ENCODE results near the gene ZMYM3. TPM values are rescaled to one million over a fixed set of nuclear protein-coding genes. Genes with fewer than 3 reads are reported as not detected.

Gene ZMYM3
- total RNA-seq, 1 donor from 2014 or later: 50.8 TPM

DNA sequence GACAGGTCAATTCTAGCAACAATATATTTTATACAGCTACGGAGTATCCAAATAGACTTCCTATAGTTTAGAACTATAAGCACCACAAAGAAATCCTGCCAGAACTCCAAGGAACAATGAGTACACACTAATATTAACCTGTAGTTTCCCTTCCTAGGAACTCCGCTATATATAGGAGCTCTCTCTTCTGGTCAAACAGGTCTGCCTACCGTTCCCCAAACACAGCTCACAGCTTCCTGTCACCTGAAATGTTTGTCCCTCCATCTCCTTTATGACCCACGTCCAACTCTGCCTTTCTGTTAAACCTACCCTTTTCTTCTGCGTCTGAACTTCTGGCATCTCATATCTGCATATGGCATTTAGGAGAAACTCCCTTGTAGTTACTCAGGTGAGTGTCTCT, 41.4 kb downstream of the ZMYM3 start:
- H3K9me3 Mint-ChIP-seq: peaks cover 10% of the 10 kb centered on the region
- no peak overlapping the region for H3K4me3 Mint-ChIP-seq
- no peak overlapping the region for H3K4me2 ChIP-seq

GRCh38 chrX:71210816-71211215, 43.1 kb downstream of the ZMYM3 start:
- no peaks in the 10 kb centered on the region for H3K36me3 Mint-ChIP-seq
- no peak overlapping the region for H3K4me3 ChIP-seq
- H3K27ac Mint-ChIP-seq: no peak overlapping the region
- H3K9me3 ChIP-seq (ENCODE audit: low read depth): no peaks in the 10 kb centered on the region
- no peaks in the 10 kb centered on the region for H3F3A ChIP-seq (ENCODE audit: low read depth)
- H3K79me2 ChIP-seq (ENCODE audit: low read depth): no peaks in the 10 kb centered on the region
- TF ChIP-seq EZH2 (IDR thresholded peaks at IDR 0.05) (no peak), CTCF (IDR thresholded peaks at IDR 0.05) (no peak), EZH2phosphoT487 (IDR thresholded peaks at IDR 0.05) (no peak)
- no peak overlapping the region for H2AFZ ChIP-seq (replicated peaks)
- H3K27me3 ChIP-seq: no peaks in the 10 kb centered on the region
- no peaks in the 10 kb centered on the region for H3K36me3 ChIP-seq
- peaks cover 12% of the 10 kb centered on the region for H3K9me3 Mint-ChIP-seq
- DNase-seq (ENCODE audit: low spot score): no peak
- H3K4me1 ChIP-seq: no peaks in the 10 kb centered on the region
- H3K4me1 Mint-ChIP-seq: no peaks in the 10 kb centered on the region
- H3K9ac ChIP-seq: no peak overlapping the region
- H3K27ac ChIP-seq: no peak overlapping the region
- peaks cover 2% of the 10 kb centered on the region for H3K27me3 Mint-ChIP-seq (ENCODE audit: insufficient read depth, low read depth)
- no peak overlapping the region for H3K4me2 ChIP-seq
- no peak overlapping the region for H3K4me3 Mint-ChIP-seq
- H4K20me1 ChIP-seq (ENCODE audit: low read depth): no peaks in the 10 kb centered on the region

More for the DNA sequence above, 41.4 kb downstream of the ZMYM3 start:
- Mint-ChIP-seq H3K36me3 (no peaks in the 10 kb centered on the region), H3K27ac (no peak overlapping the region), H3K4me1 (peaks cover 7% of the 10 kb centered on the region), H3K27me3 (ENCODE audit: insufficient read depth, low read depth) (peaks cover 2% of the 10 kb centered on the region)
- no peaks in the 10 kb centered on the region for H3F3A ChIP-seq (ENCODE audit: low read depth)
- H3K36me3 ChIP-seq: no peaks in the 10 kb centered on the region
- no peaks in the 10 kb centered on the region for H4K20me1 ChIP-seq (ENCODE audit: low read depth)
- H3K27ac ChIP-seq: no peak overlapping the region
- no peak for DNase-seq (ENCODE audit: low spot score)
- H3K4me1 ChIP-seq: no peaks in the 10 kb centered on the region
- TF ChIP-seq EZH2phosphoT487 (IDR thresholded peaks at IDR 0.05) (no peak), CTCF (IDR thresholded peaks at IDR 0.05) (no peak), EZH2 (IDR thresholded peaks at IDR 0.05) (no peak)
- H2AFZ ChIP-seq (replicated peaks): no peak overlapping the region
- H3K4me3 ChIP-seq: no peak overlapping the region
- H3K79me2 ChIP-seq (ENCODE audit: low read depth): no peaks in the 10 kb centered on the region
- no peaks in the 10 kb centered on the region for H3K27me3 ChIP-seq
- H3K9me3 ChIP-seq (ENCODE audit: low read depth): no peaks in the 10 kb centered on the region
- no peak overlapping the region for H3K9ac ChIP-seq

GRCh38 chrX:71199252-71200008, 54.5 kb downstream of the ZMYM3 start:
- Mint-ChIP-seq H3K27me3 (ENCODE audit: insufficient read depth, low read depth) (peaks cover 3% of the 10 kb centered on the region), H3K27ac (no peak overlapping the region), H3K36me3 (no peaks in the 10 kb centered on the region), H3K9me3 (peaks cover 8% of the 10 kb centered on the region), H3K4me3 (no peak overlapping the region), H3K4me1 (peaks cover 13% of the 10 kb centered on the region)
- H3K27me3 ChIP-seq: no peaks in the 10 kb centered on the region
- H3K27ac ChIP-seq: no peak overlapping the region
- H3K9ac ChIP-seq: no peak overlapping the region
- no peaks in the 10 kb centered on the region for H3K4me1 ChIP-seq
- no peaks in the 10 kb centered on the region for H4K20me1 ChIP-seq (ENCODE audit: low read depth)
- H3K36me3 ChIP-seq: no peaks in the 10 kb centered on the region
- H2AFZ ChIP-seq (replicated peaks): no peak overlapping the region
- no peaks in the 10 kb centered on the region for H3K79me2 ChIP-seq (ENCODE audit: low read depth)
- no peak for TF ChIP-seq CTCF (IDR thresholded peaks at IDR 0.05)
- no peak for TF ChIP-seq EZH2 (IDR thresholded peaks at IDR 0.05)
- TF ChIP-seq EZH2phosphoT487 (IDR thresholded peaks at IDR 0.05): no peak
- no peak for DNase-seq (ENCODE audit: low spot score)
- no peak overlapping the region for H3K4me3 ChIP-seq
- no peaks in the 10 kb centered on the region for H3K9me3 ChIP-seq (ENCODE audit: low read depth)
- H3F3A ChIP-seq (ENCODE audit: low read depth): no peaks in the 10 kb centered on the region
- no peak overlapping the region for H3K4me2 ChIP-seq

Data from neural progenitor cell (in vitro differentiated cells).